Smooth muscle cell (in vitro differentiated cells): ENCODE data around the gene KIAA1958. TPM values are rescaled to one million over a fixed set of nuclear protein-coding genes. Genes with fewer than 3 reads are reported as not detected.

Experiments used
- DNase-seq: peaks from one replicate; lab custom pipeline; 2025; ENCODE audit not compliant: unreplicated experiment; lab: John Stamatoyannopoulos, UW
- H2AFZ ChIP-seq: fragments of 200-600 bp; sonication (generic); 2 replicates; pipeline ENCODE4 v1.6.0; 2016; ENCODE audit warnings: antibody characterized with exemption, low read depth, mild to moderate bottlenecking
- H3F3A ChIP-seq: fragments of 200-600 bp; sonication (generic); 2 replicates; pipeline ENCODE4 v1.6.0; 2017; ENCODE audit warnings: antibody characterized with exemption, low read depth
- H3K27ac ChIP-seq: fragments of 200-600 bp; sonication (generic); 2 replicates; pipeline ENCODE4 v1.5.1; 2016; ENCODE audit warnings: low read depth, mild to moderate bottlenecking
- H3K27me3 ChIP-seq: fragments of 200-600 bp; sonication (generic); 2 replicates; pipeline ENCODE4 v1.6.1; 2016; ENCODE audit warnings: low read depth, mild to moderate bottlenecking
- H3K36me3 ChIP-seq: fragments of 200-600 bp; sonication (generic); 2 replicates; pipeline ENCODE4 v1.5.1; 2016; ENCODE audit warnings: low read depth
- H3K4me1 ChIP-seq: fragments of 200-600 bp; sonication (generic); 2 replicates; pipeline ENCODE4 v1.5.1; 2016; ENCODE audit warnings: low read depth
- H3K4me2 ChIP-seq: fragments of 200-600 bp; sonication (generic); 2 replicates; pipeline ENCODE4 v1.6.0; 2016; ENCODE audit warnings: mild to moderate bottlenecking
- H3K4me3 ChIP-seq: fragments of 200-600 bp; sonication (generic); 2 replicates; pipeline ENCODE4 v1.5.1; 2016; ENCODE audit warnings: mild to moderate bottlenecking
- H3K79me2 ChIP-seq: fragments of 200-600 bp; sonication (generic); 2 replicates; pipeline ENCODE4 v1.6.0; 2016; ENCODE audit warnings: low read depth, mild to moderate bottlenecking
- H3K9ac ChIP-seq: fragments of 200-600 bp; sonication (generic); 2 replicates; pipeline ENCODE4 v1.6.0; 2016; ENCODE audit warnings: low read depth
- H3K9me3 ChIP-seq: fragments of 200-600 bp; sonication (generic); replicated peaks from 2 replicates; pipeline ENCODE4 v1.5.1; 2016; ENCODE audit warnings: low read depth
- H4K20me1 ChIP-seq: fragments of 200-600 bp; sonication (generic); 2 replicates; pipeline ENCODE4 v1.6.0; 2016; ENCODE audit warnings: low read depth
- WGBS: methylation state at CpG from one replicate; pipeline ENCODE4 v1.1.7; 2016; ENCODE audit warnings: low lambda C conversion rate; 5-methylcytosine and 5-hydroxymethylcytosine counted together
- polyA plus RNA-seq: library from polyadenylated mRNA; unstranded; fragments of >200 nt; fragmentation: Nextera tagmentation; extraction: Ambion mirVana; gene quantifications from 2 replicates; pipeline ENCODE4 v1.2.1, GENCODE V29; 2016
- total RNA-seq: library from RNA; depleted of rRNA; stranded (reverse); fragments of >200 nt; gene quantifications from 2 replicates; pipeline ENCODE4 v1.2.3, GENCODE V29; 2014
- TF ChIP-seq, protein P1 (sequence below): fragments of 200-600 bp; sonication (generic); IDR thresholded peaks from 2 replicates; pipeline ENCODE4 v1.5.1; 2017; ENCODE audit warnings: borderline replicate concordance, mild to moderate bottlenecking, antibody characterized with exemption; ENCODE audit not compliant: insufficient read depth, poor library complexity, severe bottlenecking

Gene KIAA1958
- total and polyA plus RNA-seq, 2 experiments from 2014 or later = 1.1 to 1.8 TPM

- H3K4me2 ChIP-seq = no peak overlapping the region
- H3K4me1 ChIP-seq = no peaks in the 10 kb centered on the region
- TF ChIP-seq, protein P1, sequence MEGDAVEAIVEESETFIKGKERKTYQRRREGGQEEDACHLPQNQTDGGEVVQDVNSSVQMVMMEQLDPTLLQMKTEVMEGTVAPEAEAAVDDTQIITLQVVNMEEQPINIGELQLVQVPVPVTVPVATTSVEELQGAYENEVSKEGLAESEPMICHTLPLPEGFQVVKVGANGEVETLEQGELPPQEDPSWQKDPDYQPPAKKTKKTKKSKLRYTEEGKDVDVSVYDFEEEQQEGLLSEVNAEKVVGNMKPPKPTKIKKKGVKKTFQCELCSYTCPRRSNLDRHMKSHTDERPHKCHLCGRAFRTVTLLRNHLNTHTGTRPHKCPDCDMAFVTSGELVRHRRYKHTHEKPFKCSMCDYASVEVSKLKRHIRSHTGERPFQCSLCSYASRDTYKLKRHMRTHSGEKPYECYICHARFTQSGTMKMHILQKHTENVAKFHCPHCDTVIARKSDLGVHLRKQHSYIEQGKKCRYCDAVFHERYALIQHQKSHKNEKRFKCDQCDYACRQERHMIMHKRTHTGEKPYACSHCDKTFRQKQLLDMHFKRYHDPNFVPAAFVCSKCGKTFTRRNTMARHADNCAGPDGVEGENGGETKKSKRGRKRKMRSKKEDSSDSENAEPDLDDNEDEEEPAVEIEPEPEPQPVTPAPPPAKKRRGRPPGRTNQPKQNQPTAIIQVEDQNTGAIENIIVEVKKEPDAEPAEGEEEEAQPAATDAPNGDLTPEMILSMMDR = no peak
- DNase-seq = no peak
- H4K20me1 ChIP-seq = no peaks in the 10 kb centered on the region
- H3K27ac ChIP-seq = no peak overlapping the region
- no peak overlapping the region for H2AFZ ChIP-seq
- H3K79me2 ChIP-seq = no peaks in the 10 kb centered on the region
- H3K9ac ChIP-seq = no peak overlapping the region
- H3K36me3 ChIP-seq = no peaks in the 10 kb centered on the region
- H3F3A ChIP-seq = no peaks in the 10 kb centered on the region
- 74% methylated on average over 2 of the region's 2 CpGs for WGBS
- no peak overlapping the region for H3K4me3 ChIP-seq
- H3K27me3 ChIP-seq = no peaks in the 10 kb centered on the region
- H3K9me3 ChIP-seq = no peaks in the 10 kb centered on the region
Observed at GRCh38 chr9:112615584-112616266, 129.1 kb downstream of the KIAA1958 start.

DNA sequence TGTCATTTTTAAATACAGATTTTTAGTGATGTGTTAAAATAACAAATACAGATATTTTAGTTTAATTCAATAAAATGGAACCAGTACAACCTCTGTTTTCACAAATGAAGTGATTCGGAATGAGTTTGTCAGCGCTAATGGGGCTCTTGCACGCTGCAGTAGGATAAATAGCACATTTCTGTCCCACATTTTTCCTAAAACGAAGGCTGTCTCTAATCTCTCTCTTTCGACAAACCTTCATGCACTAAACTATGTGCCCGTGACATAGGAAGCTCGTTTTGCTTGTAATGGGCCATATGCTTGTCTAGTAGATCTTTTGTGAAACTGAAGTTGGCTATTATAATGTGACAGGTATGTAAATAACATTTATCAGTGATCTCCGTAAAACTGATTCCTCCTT lies 130.7 kb downstream of the KIAA1958 start:
- Histone ChIP-seq H3K27me3 (no peaks in the 10 kb centered on the region), H3K9me3 (no peaks in the 10 kb centered on the region), H3K79me2 (no peaks in the 10 kb centered on the region), H3K9ac (no peak overlapping the region), H3K4me3 (no peak overlapping the region), H2AFZ (no peak overlapping the region), H3F3A (no peaks in the 10 kb centered on the region), H3K4me1 (no peaks in the 10 kb centered on the region), H3K27ac (no peak overlapping the region), H4K20me1 (no peaks in the 10 kb centered on the region), H3K36me3 (no peaks in the 10 kb centered on the region), H3K4me2 (no peak overlapping the region)
- WGBS = 94% methylated on average over 8 of the region's 8 CpGs
- DNase-seq = no peak
- TF ChIP-seq, protein P1 = no peak

DNA sequence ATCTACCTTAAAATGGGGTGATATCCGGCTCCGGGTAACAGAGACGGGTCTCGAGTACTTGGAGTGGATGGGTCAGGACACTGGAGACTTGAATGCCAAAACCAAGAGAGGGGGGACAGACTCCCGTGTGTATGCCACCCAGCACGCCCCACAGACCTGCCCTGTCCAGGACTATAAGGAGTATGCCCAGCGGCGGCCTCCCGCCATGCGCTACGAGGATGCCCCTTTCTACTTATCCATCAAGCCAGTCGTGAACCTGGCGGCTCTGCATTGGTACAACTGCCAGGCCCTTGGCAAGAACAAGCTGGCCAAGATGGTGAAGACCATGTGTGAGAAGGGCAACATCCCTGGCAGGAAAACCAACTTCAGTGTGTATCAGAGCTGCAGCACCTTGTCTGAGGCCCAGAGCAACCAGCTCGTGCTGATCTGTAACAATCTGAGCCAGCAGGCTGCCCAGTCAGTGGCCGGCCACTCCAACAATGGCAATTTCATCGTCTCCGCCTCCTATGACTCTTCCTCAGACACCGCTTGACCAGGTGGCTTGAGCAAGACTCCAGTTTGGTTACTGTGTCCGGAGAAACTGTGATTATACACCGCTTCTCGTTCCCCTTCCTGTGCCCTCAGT lies 131.9 kb downstream of the KIAA1958 start:
- DNase-seq = no peak
- TF ChIP-seq, protein P1 = no peak
- Histone ChIP-seq H3K9me3 (no peaks in the 10 kb centered on the region), H3K9ac (no peak overlapping the region), H2AFZ (no peak overlapping the region), H3K27ac (no peak overlapping the region), H3K36me3 (no peaks in the 10 kb centered on the region), H3K79me2 (no peaks in the 10 kb centered on the region), H3F3A (no peaks in the 10 kb centered on the region), H4K20me1 (no peaks in the 10 kb centered on the region), H3K4me1 (no peaks in the 10 kb centered on the region), H3K4me3 (no peak overlapping the region), H3K4me2 (no peak overlapping the region), H3K27me3 (no peaks in the 10 kb centered on the region)
- WGBS = 97% methylated on average over 21 of the region's 21 CpGs
